Measurements from ENCODE around the gene NR1D2. TPM values are rescaled to one million over a fixed set of nuclear protein-coding genes. Genes with fewer than 3 reads are reported as not detected.
A peak's percentile ranks its signal among the peaks of the same experiment; 100 is the strongest.

NR1D2 gene
- total RNA-seq, 1 experiment from 2014 or later, result 37.2 TPM

DNA sequence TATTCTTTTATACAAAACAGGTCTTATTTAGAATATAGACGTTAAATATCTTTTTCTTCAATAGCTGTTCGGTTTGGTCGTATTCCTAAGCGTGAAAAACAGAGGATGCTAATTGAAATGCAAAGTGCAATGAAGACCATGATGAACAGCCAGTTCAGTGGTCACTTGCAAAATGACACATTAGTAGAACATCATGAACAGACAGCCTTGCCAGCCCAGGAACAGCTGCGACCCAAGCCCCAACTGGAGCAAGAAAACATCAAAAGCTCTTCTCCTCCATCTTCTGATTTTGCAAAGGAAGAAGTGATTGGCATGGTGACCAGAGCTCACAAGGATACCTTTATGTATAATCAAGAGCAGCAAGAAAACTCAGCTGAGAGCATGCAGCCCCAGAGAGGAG, 16.8 kb downstream of the NR1D2 start:
- no peak overlapping the region for H3K27ac ChIP-seq
- DNase-seq (ENCODE audit: low read depth in 1 of 2, low spot score in 2 of 2), result no peak
- no peak overlapping the region for H3K4me3 ChIP-seq
- peaks cover 44% of the 10 kb centered on the region for H3K4me1 ChIP-seq (replicated peaks)
- no peaks in the 10 kb centered on the region for H3K27me3 ChIP-seq (replicated peaks)
- peaks cover 69% of the 10 kb centered on the region for H3K36me3 ChIP-seq
- H3K9me3 ChIP-seq (replicated peaks), result no peaks in the 10 kb centered on the region

DNA sequence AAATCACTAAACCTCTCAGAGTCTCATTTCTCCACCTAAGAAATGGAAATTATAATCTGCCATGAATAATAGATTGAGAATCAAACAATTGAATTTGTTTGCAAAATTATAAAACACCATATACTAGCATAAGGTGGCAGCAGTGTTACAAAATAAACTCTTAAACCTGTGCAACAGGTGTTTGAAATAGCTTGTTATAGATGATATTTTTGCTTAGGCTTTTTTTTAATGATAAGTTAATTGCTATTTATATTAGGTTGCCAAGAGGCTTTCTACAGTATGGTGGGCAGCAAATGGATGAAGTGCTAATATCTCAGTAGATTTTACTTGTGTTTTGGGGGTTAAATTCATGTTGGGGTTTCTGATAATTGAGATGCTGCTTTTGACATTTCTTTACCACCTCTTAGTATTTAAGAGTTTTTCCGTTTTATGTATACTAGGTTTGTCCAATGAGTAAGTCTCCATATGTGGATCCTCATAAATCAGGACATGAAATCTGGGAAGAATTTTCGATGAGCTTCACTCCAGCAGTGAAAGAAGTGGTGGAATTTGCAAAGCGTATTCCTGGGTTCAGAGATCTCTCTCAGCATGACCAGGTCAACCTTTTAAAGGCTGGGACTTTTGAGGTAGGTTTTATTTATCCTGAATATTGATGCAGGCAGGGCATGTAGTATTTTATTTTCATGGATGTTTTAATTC, 19.6 kb downstream of the NR1D2 start:
- H3K4me1 ChIP-seq (replicated peaks), result peaks cover 32% of the 10 kb centered on the region
- H3K4me3 ChIP-seq, result no peak overlapping the region
- H3K9me3 ChIP-seq (replicated peaks), result no peaks in the 10 kb centered on the region
- no peaks in the 10 kb centered on the region for H3K27me3 ChIP-seq (replicated peaks)
- peak overlapping the region; percentile 73; the same call in 1 of the 2 replicates for H3K27ac ChIP-seq
- H3K36me3 ChIP-seq, result peaks cover 89% of the 10 kb centered on the region
- no peak for DNase-seq (ENCODE audit: low read depth in 1 of 2, low spot score in 2 of 2)

DNA sequence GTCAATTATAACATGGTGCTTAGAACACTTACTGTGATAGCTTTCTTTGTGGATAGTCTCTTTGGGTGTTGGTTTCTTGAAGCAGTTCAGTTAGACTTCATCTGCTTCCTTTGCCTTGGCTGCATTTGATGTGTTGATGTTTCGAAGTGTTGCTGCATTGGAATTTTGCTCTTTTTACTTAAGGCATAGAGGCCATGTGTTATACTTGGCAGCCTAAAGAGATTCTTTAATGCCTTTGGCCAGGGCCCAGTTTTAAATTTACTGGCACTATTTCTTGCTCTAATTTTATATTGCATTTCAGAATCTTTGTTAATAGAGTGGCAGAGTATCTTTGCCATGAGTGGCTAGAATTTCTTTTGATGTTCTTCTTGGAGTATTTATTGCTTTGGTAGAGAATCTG, 21.2 kb downstream of the NR1D2 start:
- no peak for DNase-seq (ENCODE audit: low read depth in 1 of 2, low spot score in 2 of 2)
- Histone ChIP-seq H3K4me3 (no peak overlapping the region), H3K36me3 (peaks cover 84% of the 10 kb centered on the region), H3K27me3 (replicated peaks) (no peaks in the 10 kb centered on the region), H3K4me1 (replicated peaks) (peaks cover 24% of the 10 kb centered on the region), H3K27ac (no peak overlapping the region), H3K9me3 (replicated peaks) (no peaks in the 10 kb centered on the region)

DNA sequence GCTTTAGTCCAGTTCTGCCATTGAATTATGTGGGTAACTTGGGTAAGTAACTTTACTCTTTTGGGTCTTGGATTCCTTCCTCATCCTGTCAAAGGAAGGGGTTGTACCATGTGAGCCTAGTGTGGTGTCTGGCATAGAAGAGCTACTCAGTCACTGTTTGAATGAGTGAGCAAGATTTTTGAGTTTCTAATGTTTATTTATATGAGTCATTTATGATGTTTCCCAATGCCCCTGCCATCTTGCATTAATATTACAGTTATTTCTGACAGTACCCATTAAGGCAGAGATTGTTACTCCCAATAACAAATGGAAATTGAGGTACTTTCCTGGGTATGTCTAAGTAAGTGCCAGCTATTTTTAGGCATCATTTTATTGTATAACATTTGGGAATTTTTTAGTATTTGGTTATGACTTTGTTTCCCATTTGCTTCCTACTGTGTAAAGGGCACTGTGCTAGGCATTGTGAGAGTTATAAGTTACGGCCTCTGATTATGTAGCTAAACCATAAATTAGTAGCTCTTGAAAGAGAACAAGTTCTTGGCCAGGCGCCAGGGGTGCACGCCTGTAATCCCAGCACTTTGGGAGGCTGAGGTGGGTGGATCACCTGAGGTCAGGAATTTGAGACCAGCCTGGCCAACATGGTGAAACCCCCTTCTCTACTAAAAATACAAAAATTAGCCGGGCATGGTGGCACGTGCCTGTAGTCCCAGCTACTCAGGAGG, 23.5 kb downstream of the NR1D2 start:
- Histone ChIP-seq H3K27me3 (replicated peaks) (no peaks in the 10 kb centered on the region), H3K4me1 (replicated peaks) (peaks cover 16% of the 10 kb centered on the region), H3K36me3 (peaks cover 84% of the 10 kb centered on the region), H3K27ac (no peak overlapping the region), H3K4me3 (no peak overlapping the region), H3K9me3 (replicated peaks) (no peaks in the 10 kb centered on the region)
- DNase-seq (ENCODE audit: low read depth in 1 of 2, low spot score in 2 of 2), result no peak

DNA sequence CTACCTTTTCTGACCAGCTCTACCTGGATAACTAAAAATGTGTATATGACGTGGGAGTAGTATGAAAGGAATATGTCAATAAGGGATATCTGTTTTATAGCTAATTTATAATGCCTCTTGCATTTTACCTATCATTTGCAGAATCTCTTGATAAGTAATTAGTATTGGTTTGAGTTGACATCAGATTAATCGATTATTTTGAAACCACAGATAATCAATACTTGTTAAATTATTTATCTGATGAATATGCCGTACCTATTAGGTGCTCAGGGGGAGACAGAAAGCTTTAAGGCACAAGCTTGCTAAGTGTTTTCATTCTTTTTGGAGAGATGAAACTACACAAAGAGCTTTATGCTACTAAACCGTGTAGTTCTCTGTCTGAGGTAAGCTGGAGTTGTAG, 24.3 kb downstream of the NR1D2 start:
- Histone ChIP-seq H3K9me3 (replicated peaks) (no peaks in the 10 kb centered on the region), H3K27me3 (replicated peaks) (no peaks in the 10 kb centered on the region), H3K4me1 (replicated peaks) (peaks cover 9% of the 10 kb centered on the region), H3K36me3 (peaks cover 80% of the 10 kb centered on the region), H3K4me3 (no peak overlapping the region), H3K27ac (no peak overlapping the region)
- no peak for DNase-seq (ENCODE audit: low read depth in 1 of 2, low spot score in 2 of 2)

DNA sequence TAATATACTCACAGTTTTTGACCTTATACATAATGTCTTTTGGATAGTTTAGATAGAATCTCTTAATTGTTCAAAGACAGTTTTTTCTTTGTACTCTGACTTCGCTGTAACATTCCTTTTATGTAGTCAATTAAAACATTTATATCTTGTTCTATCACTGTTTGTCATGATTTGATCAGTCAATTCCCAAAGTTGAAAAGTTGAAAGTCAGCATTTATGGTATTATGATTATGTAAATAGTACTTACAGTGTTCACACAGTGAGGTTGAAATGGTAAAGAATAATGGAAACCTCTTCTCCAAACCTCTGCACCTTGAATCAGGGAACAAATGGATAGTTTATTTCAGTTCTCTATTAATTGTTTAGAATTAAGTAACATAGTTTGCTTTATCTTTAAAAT, 26.6 kb downstream of the NR1D2 start:
- H3K36me3 ChIP-seq, result peaks cover 83% of the 10 kb centered on the region
- no peak overlapping the region for H3K27ac ChIP-seq
- H3K4me3 ChIP-seq, result no peak overlapping the region
- H3K4me1 ChIP-seq (replicated peaks), result 0 out of 2 replicates have a peak, but pooled peaks cover 4% of the 10 kb centered on the region
- DNase-seq (ENCODE audit: low read depth in 1 of 2, low spot score in 2 of 2), result no peak
- H3K9me3 ChIP-seq (replicated peaks), result no peaks in the 10 kb centered on the region; the same call in 1 of the 2 replicates
- no peaks in the 10 kb centered on the region for H3K27me3 ChIP-seq (replicated peaks)

DNA sequence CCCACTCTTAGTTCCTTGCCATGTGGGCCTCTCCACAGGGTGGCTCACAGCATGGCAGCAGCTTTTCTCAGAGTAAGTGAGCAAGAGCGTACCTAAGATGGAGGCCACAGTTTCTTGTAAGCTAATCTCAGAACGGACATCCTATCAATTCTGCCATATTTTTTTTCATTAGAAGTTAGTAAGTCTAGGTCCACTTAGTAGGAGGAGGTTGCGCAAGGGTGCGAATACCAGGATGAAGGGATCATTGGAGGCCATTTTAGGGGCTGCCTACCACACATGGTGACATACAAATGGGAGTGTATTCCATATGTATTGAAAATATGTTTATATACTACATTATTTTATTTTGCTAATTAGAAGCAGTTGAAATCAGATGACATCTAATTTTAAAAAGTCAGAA, 31.5 kb downstream of the NR1D2 start:
- DNase-seq (ENCODE audit: low read depth in 1 of 2, low spot score in 2 of 2), result no peak
- Histone ChIP-seq H3K4me1 (replicated peaks) (no peaks in the 10 kb centered on the region), H3K36me3 (peaks cover 78% of the 10 kb centered on the region), H3K27me3 (replicated peaks) (no peaks in the 10 kb centered on the region), H3K27ac (no peak overlapping the region), H3K9me3 (replicated peaks) (no peaks in the 10 kb centered on the region; the same call in 1 of the 2 replicates), H3K4me3 (no peak overlapping the region)

DNA sequence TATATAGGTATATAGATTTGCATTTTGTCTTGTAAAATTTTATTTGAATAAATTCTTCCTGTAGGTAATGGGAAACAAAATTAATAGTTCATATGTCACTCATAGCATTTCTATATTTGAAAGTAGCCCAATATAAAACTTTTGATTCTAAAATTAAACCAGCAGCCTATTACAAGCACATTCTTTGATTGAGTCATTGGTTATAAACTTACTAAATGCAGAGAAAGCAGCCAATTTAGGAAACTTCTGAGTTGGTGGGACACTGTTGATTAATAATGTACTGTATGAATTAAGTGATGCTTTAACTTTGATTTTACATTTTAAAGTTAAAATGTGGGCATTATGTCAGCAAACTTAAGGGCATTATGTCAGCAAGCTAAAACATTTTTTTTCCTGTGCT, 34.5 kb downstream of the NR1D2 start:
- DNase-seq (ENCODE audit: low read depth in 1 of 2, low spot score in 2 of 2), result no peak
- H3K27ac ChIP-seq, result no peak overlapping the region
- no peaks in the 10 kb centered on the region; the same call in 1 of the 2 replicates for H3K9me3 ChIP-seq (replicated peaks)
- H3K27me3 ChIP-seq (replicated peaks), result no peaks in the 10 kb centered on the region
- no peak overlapping the region for H3K4me3 ChIP-seq
- H3K4me1 ChIP-seq (replicated peaks), result no peaks in the 10 kb centered on the region
- peaks cover 56% of the 10 kb centered on the region for H3K36me3 ChIP-seq

DNA sequence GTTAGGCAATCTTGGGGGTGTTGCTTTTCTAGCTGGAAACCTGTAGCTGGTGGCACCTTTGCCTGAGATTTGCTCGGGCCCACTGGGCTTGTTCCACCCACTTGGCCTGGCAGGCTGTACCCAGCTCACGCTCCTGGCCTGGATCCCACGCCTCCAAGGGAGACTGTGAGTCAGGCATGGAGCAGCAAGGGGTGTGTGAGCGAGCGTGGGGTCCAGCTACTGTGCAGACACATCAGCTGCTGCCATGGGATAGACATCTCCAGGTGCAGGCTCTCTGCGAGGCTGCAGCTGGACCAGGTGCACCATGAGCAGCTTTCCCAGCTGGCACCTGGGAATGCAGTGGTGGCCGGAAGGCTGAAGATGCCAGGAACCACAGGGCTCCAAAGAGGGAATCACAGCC, 36.0 kb downstream of the NR1D2 start:
- Histone ChIP-seq H3K27ac (no peak overlapping the region), H3K36me3 (peaks cover 40% of the 10 kb centered on the region), H3K27me3 (replicated peaks) (no peaks in the 10 kb centered on the region), H3K9me3 (replicated peaks) (no peaks in the 10 kb centered on the region), H3K4me3 (no peak overlapping the region), H3K4me1 (replicated peaks) (no peaks in the 10 kb centered on the region)
- no peak for DNase-seq (ENCODE audit: low read depth in 1 of 2, low spot score in 2 of 2)

DNA sequence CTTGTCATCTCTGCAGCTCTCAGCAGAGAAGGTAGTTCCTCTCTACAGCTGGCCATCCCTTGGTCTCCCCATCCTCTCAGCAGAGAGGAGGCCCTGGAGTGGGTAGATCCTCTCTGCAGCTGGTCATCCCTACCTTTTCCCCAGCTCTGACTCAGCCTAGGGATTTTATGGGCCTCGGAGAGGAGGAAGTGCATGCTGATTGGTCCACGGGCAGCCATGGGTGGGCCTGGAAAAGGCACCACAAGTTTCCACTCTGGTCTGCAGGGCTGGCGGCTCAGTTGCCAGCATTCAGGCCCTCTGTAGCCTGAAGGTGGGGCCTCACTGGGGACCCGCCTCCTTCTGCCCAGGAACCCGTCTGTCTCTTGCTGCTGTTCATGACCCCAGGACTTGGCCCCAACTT, 36.9 kb downstream of the NR1D2 start:
- no peaks in the 10 kb centered on the region for H3K9me3 ChIP-seq (replicated peaks)
- no peak for DNase-seq (ENCODE audit: low read depth in 1 of 2, low spot score in 2 of 2)
- H3K36me3 ChIP-seq, result peaks cover 33% of the 10 kb centered on the region
- H3K27ac ChIP-seq, result no peak overlapping the region
- no peak overlapping the region for H3K4me3 ChIP-seq
- no peaks in the 10 kb centered on the region for H3K27me3 ChIP-seq (replicated peaks)
- H3K4me1 ChIP-seq (replicated peaks), result no peaks in the 10 kb centered on the region

DNA sequence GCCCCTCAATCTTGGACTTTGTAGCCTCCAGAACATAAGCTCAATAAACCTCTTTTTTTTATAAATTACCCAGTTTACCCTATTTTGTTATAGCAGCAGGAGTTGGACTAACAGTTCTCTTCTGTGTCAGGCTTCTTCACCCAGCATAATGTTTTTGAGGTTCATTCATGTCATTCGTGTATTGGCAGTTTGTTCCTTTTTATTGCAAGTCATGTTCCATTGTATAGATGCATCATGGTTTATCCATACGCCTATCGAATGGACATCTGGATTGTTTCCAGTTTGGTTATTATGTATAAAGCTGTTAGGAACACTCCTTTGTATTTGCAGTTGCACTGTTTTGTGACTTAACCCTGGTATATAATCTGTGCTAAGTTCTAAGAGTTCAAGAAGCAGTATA, 39.8 kb downstream of the NR1D2 start:
- Histone ChIP-seq H3K9me3 (replicated peaks) (no peaks in the 10 kb centered on the region), H3K4me3 (no peak overlapping the region), H3K4me1 (replicated peaks) (no peaks in the 10 kb centered on the region), H3K27ac (no peak overlapping the region), H3K36me3 (peaks cover 15% of the 10 kb centered on the region; the same call in 1 of the 2 replicates), H3K27me3 (replicated peaks) (no peaks in the 10 kb centered on the region)
- no peak for DNase-seq (ENCODE audit: low read depth in 1 of 2, low spot score in 2 of 2)

DNA sequence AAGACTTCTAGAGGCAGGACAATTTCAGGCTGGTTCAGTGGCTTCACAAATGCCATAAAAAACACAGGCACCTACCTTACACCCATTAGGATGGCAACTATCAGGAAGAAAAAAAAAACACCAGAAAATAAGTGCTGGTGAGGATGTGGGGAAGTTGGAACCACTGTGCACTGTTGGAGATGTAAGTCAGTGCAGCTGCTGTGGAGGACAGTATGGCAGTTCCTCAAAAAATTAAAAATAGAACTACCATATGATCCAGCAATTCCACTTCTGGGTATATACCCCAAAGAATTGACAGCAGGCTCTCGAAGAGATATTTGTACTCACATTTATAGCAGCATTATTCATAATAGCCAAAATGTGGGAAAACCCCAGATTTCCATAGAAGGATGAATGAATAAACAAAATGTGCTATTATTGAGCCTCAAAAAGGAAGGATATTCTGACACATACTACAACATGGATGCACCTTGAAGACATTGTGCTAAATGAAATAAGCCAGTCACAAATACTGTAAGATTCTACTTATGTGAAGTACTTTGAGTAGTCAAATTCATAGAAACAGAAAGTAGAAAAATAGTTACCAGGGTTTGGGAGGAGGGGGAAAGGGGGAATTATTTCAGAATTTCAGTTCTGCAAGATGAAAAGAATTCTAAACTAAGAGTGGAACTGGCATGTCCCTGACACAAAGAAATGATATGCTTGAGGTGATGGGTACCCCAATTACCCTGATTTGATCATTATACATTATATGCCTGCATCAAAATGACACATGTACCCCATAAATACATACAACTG, 40.9 kb downstream of the NR1D2 start:
- DNase-seq (ENCODE audit: low read depth in 1 of 2, low spot score in 2 of 2), result no peak
- Histone ChIP-seq H3K4me1 (replicated peaks) (no peaks in the 10 kb centered on the region), H3K27me3 (replicated peaks) (no peaks in the 10 kb centered on the region), H3K36me3 (peaks cover 7% of the 10 kb centered on the region; the same call in 1 of the 2 replicates), H3K9me3 (replicated peaks) (no peaks in the 10 kb centered on the region), H3K4me3 (no peak overlapping the region), H3K27ac (no peak overlapping the region)

DNA sequence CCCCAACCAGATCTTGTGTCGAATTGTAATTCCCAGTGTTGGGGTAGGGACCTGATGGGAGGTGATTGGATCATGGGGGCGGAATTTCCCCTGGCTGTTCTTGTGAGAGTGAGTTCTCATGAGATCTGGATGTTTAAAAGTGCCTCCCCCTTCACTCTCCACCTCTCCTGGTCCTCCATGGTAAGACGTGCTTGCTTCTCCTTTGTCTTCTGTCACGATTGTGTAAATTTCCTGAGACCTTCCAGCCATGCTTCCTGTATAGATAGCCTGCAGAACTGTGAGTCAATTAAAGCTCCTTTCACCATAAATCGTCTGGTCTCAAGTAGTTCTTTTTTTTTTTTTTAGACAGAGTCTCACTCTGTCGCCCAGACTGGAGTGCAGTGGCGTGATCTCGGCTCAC, 42.3 kb downstream of the NR1D2 start:
- DNase-seq (ENCODE audit: low read depth in 1 of 2, low spot score in 2 of 2), result no peak
- Histone ChIP-seq H3K9me3 (replicated peaks) (no peaks in the 10 kb centered on the region), H3K36me3 (no peaks in the 10 kb centered on the region), H3K4me1 (replicated peaks) (peaks cover 9% of the 10 kb centered on the region; the same call in 1 of the 2 replicates), H3K27ac (no peak overlapping the region), H3K4me3 (no peak overlapping the region), H3K27me3 (replicated peaks) (no peaks in the 10 kb centered on the region)

DNA sequence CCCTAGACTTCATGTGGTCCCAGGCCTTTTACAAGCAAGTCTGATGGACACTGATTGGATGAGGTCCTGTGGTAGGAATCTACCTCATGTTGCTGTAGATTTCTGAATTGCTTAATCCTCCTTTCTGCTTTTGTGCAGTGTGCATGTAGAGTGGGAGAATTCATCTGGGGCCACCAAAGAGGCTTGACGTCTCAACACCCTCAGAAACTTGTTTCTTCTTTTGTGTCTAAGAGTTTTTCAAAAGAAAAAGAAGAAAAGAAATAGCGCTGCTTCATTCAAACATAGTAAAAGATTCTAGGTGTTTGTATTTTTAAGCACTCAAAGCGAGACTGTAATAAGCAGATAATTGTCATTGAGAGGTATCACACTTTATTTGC, 46.2 kb downstream of the NR1D2 start:
- Histone ChIP-seq H3K36me3 (no peaks in the 10 kb centered on the region), H3K9me3 (replicated peaks) (no peaks in the 10 kb centered on the region), H3K27me3 (replicated peaks) (no peaks in the 10 kb centered on the region), H3K4me1 (replicated peaks) (peaks cover 9% of the 10 kb centered on the region; the same call in 1 of the 2 replicates), H3K27ac (no peak overlapping the region), H3K4me3 (no peak overlapping the region)
- no peak for DNase-seq (ENCODE audit: low read depth in 1 of 2, low spot score in 2 of 2)
